ENCODE measurements around the gene MYH10.
"Not testable (repeated sequence)": the region's sequence is repeated elsewhere in the genome, so short reads cannot be mapped to it uniquely, and the experiment has no call there.

Gene MYH10

DNA sequence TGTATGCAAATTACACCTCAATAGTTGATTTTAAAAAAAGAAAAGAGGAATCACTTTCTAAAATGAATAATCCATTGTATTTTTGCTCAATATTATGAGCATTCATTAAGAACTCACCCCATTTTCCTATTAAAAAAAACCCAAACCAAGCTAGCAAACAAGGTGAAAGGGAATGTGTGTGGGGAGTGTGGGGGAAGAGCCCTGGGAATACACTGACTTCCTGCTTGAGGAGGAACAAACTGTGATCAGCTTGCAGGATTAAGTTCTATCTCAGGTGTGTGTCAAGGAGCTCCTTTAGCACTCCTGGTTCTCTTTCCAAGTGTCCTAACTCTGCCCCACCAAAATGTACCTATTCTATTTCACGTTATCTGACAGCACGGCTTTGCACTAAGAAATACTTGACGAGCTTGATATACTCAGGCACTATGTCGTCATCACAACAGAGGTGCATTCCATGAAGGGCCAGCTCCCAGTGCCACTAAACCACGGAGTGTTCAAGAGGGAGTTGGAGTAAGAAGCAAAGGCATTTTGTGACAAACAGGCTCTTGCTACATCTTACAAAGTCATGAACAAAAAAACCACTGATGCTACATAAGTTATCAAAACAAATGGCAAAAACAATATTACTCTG is 73.2 kb downstream of the MYH10 start:
- TF ChIP-seq, protein P1, sequence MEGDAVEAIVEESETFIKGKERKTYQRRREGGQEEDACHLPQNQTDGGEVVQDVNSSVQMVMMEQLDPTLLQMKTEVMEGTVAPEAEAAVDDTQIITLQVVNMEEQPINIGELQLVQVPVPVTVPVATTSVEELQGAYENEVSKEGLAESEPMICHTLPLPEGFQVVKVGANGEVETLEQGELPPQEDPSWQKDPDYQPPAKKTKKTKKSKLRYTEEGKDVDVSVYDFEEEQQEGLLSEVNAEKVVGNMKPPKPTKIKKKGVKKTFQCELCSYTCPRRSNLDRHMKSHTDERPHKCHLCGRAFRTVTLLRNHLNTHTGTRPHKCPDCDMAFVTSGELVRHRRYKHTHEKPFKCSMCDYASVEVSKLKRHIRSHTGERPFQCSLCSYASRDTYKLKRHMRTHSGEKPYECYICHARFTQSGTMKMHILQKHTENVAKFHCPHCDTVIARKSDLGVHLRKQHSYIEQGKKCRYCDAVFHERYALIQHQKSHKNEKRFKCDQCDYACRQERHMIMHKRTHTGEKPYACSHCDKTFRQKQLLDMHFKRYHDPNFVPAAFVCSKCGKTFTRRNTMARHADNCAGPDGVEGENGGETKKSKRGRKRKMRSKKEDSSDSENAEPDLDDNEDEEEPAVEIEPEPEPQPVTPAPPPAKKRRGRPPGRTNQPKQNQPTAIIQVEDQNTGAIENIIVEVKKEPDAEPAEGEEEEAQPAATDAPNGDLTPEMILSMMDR (IDR thresholded peaks at IDR 0.05; ENCODE audit: low read depth, low read length): no peak
- H3K4me3 ChIP-seq (ENCODE audit: low read depth, low read length): no peak overlapping the region

DNA sequence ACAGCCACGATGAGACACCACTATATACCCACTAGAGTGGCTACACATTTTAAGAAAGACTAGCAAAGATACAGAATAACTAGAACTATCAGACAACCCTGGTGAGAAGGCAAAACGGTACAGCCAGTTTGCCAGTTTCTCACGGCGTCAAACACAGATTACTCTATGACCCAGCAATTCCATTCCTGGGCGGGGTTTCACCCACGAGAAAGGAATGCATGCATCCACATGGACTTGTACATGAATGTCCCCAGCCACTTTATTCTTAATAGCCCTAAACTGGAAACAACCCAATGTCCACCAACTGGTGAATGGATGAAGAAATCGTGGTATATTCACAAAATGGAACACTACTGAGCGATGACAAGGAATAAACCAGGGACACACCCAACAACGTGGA is 74.5 kb downstream of the MYH10 start:
- TF ChIP-seq, protein P1 (IDR thresholded peaks at IDR 0.05; ENCODE audit: low read depth, low read length): no peak
- no peak overlapping the region for H3K4me3 ChIP-seq (ENCODE audit: low read depth, low read length)

DNA sequence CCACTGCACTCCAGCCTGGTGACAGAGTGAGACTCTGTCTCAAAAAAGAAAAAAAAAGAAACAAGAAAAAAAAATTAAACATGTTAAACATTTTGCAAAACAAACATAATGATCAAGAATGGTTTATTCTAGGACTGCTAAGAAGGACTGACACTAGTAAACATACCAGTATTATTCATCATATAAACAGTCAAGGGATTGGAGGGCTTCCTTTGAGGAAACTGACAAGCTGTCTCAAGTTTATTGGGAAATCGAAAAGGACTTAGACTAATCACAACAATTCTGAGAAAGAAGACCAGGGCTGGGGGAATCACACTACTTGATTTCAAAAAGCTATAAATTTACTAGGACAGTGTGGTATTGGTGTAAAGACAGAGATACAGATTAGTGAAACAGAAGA is 75.5 kb downstream of the MYH10 start:
- H3K4me3 ChIP-seq (ENCODE audit: low read depth, low read length): no peak overlapping the region
- TF ChIP-seq, protein P1 (IDR thresholded peaks at IDR 0.05; ENCODE audit: low read depth, low read length): no peak

DNA sequence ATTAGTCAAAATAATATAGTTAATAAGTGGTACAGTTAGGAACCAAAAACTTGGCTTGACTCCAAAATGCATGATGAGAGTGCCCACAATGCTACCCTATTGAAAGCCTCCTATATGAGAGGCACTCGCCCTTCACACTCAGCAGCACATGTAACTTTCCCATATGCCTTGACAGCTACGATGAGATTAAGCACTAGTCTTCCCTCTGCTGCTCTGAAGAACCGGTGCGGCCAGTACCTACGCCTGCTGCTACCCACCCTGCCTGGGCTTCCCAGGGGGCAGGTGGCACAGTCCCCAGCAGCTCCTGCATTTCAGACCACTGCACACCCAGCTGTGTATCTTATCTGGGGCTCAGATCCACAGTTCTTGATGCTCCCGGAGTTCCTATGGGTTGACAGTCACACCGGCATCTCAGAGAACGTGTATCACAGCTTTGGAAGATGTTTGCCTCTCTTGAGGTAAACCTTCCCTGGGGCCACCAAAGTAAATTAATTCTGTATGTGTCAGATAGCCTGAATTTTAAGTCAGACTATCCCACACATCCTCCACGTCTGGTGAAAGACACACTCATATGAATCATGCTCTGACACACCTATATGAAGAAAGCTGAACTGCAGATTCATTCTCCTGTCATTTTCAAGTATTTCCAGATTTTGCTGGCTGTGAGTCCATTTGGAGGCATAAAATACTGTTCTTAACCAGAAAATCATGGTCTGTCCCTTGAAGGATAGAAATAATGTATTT is 77.8 kb downstream of the MYH10 start:
- H3K4me3 ChIP-seq (ENCODE audit: low read depth, low read length): no peak overlapping the region
- TF ChIP-seq, protein P1 (IDR thresholded peaks at IDR 0.05; ENCODE audit: low read depth, low read length): no peak

DNA sequence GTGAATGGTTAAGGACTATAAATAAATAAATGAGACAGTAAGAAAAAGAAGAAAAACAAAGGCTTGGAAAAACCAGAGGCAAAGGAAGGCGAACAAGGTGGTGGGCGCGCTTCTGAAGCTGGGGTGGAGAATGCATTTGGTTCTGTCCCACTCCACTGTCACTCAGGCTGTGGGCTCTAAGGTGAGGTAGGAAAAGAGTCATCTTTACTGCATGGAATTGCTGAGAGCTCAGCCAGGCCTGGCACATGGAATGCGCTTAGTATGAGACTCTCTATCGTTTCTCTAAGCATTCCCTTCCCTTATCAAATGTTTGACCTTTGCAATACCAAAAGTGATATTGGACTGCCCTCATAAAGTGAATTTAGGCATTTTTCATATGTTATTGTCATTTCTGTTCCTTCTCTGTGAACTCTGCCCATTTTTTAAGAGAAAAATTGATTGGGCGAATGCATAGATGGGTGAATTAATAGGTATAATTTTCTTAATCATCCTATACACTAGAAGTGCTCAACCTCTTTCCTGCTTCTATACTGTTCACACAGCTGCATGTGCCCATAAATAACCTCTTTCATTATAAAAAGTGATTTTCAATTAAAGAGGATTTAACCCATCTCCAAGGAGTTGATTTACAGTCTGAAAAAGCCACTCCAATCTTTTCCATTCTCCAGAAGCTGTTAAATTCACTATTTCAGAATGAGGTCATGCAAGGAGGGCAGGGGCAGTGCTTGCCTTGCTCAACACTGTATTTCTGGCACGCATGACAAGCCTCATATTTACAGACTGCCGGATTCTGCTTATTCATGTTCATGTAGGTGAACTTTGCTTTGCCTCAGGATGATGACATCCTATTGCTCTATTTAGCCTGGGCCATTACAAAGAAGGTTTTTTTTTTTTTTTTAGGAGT is 87.7 kb downstream of the MYH10 start:
- H3K4me3 ChIP-seq (ENCODE audit: low read depth, low read length): no peak overlapping the region
- TF ChIP-seq, protein P1 (IDR thresholded peaks at IDR 0.05; ENCODE audit: low read depth, low read length): no peak

DNA sequence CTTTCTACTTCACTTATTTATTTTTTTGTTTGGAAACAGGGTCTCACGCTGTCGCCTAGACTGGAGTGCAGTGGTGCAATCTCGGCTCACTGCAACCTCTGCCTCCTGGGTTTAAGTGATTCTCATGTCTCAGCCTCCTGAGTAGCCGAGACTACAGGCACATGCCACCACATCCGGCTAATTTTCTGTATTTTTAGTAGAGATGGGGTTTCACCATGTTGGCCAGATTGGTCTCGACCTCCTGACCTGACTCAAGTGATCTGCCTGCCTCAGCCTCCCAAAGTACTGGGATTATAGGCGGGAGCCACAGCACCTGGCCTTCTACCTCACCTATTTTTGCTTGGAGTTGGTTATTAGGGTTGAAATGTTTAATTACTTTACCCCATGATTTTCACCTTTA is 90.5 kb downstream of the MYH10 start:
- not testable (repeated sequence) for H3K4me3 ChIP-seq (ENCODE audit: low read depth, low read length)

DNA sequence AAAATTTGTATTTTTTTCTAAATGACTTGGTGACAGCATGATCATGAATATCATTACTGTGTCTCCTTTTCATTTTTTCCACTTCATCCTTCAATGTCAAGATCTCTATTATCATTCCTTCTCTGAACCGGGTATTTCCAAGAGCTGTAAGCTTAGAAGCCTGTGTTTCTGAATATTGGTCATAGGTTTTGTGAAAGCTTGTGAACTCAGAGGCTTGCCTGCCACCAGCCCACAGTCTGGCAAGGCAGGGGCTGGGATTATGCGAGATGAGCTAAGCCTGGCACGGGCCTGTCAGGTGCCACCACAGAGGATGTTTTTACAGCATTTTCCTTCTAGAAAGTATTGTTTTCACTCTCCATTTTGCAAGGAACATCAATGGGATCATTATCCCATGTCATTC is 92.8 kb downstream of the MYH10 start:
- TF ChIP-seq, protein P1 (IDR thresholded peaks at IDR 0.05; ENCODE audit: low read depth, low read length): no peak
- no peak overlapping the region for H3K4me3 ChIP-seq (ENCODE audit: low read depth, low read length)
